Neural cell (in vitro differentiated cells): Measurements from ENCODE around the gene TMEM30B.

Experiments used
- EZH2 ChIP-seq: fragments of 200-600, 300-800 bp; shearing (Covaris generic), sonication (generic); IDR thresholded peaks from 2 replicates; pipeline ENCODE4 v1.6.1; 2014; ENCODE audit warnings: antibody characterized with exemption, low read length, borderline replicate concordance, mild to moderate bottlenecking; ENCODE audit not compliant: insufficient read depth, poor library complexity, severe bottlenecking
- MXI1 ChIP-seq: fragments of 450-650 bp; conservative IDR thresholded peaks from 2 replicates; pipeline ENCODE4 v1.6.1; 2014; ENCODE audit warnings: antibody characterized with exemption, mild to moderate bottlenecking; ENCODE audit not compliant: poor library complexity, severe bottlenecking
- POLR2AphosphoS5 ChIP-seq: IDR thresholded peaks from 2 replicates; pipeline ENCODE4 v1.6.1; 2012
- SMC3 ChIP-seq: fragments of 450-650 bp; conservative IDR thresholded peaks from 2 replicates; pipeline ENCODE4 v1.6.1; 2014; ENCODE audit warnings: antibody characterized with exemption, mild to moderate bottlenecking, moderate library complexity; ENCODE audit not compliant: poor library complexity
- TF ChIP-seq, protein P1 (sequence below): fragments of 450-650 bp; IDR thresholded peaks from 2 replicates; pipeline ENCODE4 v1.5.1; 2014; ENCODE audit warnings: antibody characterized with exemption, mild to moderate bottlenecking, moderate library complexity; ENCODE audit not compliant: poor library complexity, severe bottlenecking

GRCh38 chr14:61320806-61321384 is 39.8 kb upstream of the TMEM30B start:
- TF ChIP-seq, protein P1, sequence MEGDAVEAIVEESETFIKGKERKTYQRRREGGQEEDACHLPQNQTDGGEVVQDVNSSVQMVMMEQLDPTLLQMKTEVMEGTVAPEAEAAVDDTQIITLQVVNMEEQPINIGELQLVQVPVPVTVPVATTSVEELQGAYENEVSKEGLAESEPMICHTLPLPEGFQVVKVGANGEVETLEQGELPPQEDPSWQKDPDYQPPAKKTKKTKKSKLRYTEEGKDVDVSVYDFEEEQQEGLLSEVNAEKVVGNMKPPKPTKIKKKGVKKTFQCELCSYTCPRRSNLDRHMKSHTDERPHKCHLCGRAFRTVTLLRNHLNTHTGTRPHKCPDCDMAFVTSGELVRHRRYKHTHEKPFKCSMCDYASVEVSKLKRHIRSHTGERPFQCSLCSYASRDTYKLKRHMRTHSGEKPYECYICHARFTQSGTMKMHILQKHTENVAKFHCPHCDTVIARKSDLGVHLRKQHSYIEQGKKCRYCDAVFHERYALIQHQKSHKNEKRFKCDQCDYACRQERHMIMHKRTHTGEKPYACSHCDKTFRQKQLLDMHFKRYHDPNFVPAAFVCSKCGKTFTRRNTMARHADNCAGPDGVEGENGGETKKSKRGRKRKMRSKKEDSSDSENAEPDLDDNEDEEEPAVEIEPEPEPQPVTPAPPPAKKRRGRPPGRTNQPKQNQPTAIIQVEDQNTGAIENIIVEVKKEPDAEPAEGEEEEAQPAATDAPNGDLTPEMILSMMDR = no peak
- TF ChIP-seq EZH2 (no peak), POLR2AphosphoS5 (no peak), SMC3 (no peak), MXI1 (no peak)
